Brain pericyte (primary cell): ENCODE data around the gene ZSCAN20.

Source experiments
- DNase-seq: peaks from one replicate; pipeline ENCODE4 v3.0.0-alpha.2; 2012; ENCODE audit warnings: low read depth, low spot score

ZSCAN20 gene

GRCh38 chr1:33443705-33444180, 28.7 kb upstream of the ZSCAN20 start:
- no peak for DNase-seq

GRCh38 chr1:33445108-33445507, 27.3 kb upstream of the ZSCAN20 start:
- DNase-seq: no peak

- DNase-seq: no peak
These were observed 25.9 kb upstream of the ZSCAN20 start for GRCh38 chr1:33446590-33446989.

- peak; percentile 90 for DNase-seq
These were observed 17.7 kb upstream of the ZSCAN20 start for GRCh38 chr1:33454646-33455282.

- DNase-seq: peak; percentile 74
These were observed 16.6 kb upstream of the ZSCAN20 start for GRCh38 chr1:33455539-33456501.

- no peak for DNase-seq
These were observed 16.0 kb upstream of the ZSCAN20 start for GRCh38 chr1:33456502-33456886.

GRCh38 chr1:33459691-33460090, 12.8 kb upstream of the ZSCAN20 start:
- no peak for DNase-seq

GRCh38 chr1:33460144-33460543, 12.3 kb upstream of the ZSCAN20 start:
- DNase-seq: no peak

- no peak for DNase-seq
These were observed 11.4 kb upstream of the ZSCAN20 start for GRCh38 chr1:33460947-33461629.

GRCh38 chr1:33462405-33463164, 9.9 kb upstream of the ZSCAN20 start:
- DNase-seq: no peak

GRCh38 chr1:33464552-33464951, 7.9 kb upstream of the ZSCAN20 start:
- no peak for DNase-seq

- no peak for DNase-seq
These were observed 7.1 kb upstream of the ZSCAN20 start for GRCh38 chr1:33465316-33465715.

GRCh38 chr1:33466159-33466558, 6.3 kb upstream of the ZSCAN20 start:
- DNase-seq: no peak

GRCh38 chr1:33468011-33468410, 4.4 kb upstream of the ZSCAN20 start:
- DNase-seq: no peak

GRCh38 chr1:33468531-33468930, 3.9 kb upstream of the ZSCAN20 start:
- DNase-seq: no peak

GRCh38 chr1:33468967-33469366, 3.5 kb upstream of the ZSCAN20 start:
- no peak for DNase-seq

GRCh38 chr1:33469691-33470090, 2.8 kb upstream of the ZSCAN20 start:
- DNase-seq: no peak

- DNase-seq: peak; percentile 56
These were observed 1.9 kb upstream of the ZSCAN20 start for GRCh38 chr1:33470495-33471012.

- no peak for DNase-seq
These were observed 1.0 kb upstream of the ZSCAN20 start for GRCh38 chr1:33471416-33471815.

- no peak for DNase-seq
These were observed 1.5 kb downstream of the ZSCAN20 start for GRCh38 chr1:33473900-33474299.

GRCh38 chr1:33477451-33477850, 5.0 kb downstream of the ZSCAN20 start:
- DNase-seq: no peak
